Breast epithelium (tissue), 4 donors: Measurements from ENCODE around the gene GRIN2B. TPM values are rescaled to one million over a fixed set of nuclear protein-coding genes. Genes with fewer than 3 reads are reported as not detected.

Experiments used
- DNase-seq, 2 donors: peaks; one replicate each; pipeline ENCODE4 v3.0.0-alpha.2; 2019; ENCODE audit warnings: low spot score in 2 of 2
- H3K27ac ChIP-seq, 2 donors: fragments of 200-600 bp; sonication (generic) in 1 of 2; one replicate each; pipeline ENCODE4 v1.5.1; 2016 to 2019; ENCODE audit warnings: mild to moderate bottlenecking in 1 of 2
- H3K27me3 ChIP-seq, 2 donors: fragments of 200-600 bp; sonication (generic) in 1 of 2; one replicate each; pipeline versions ENCODE4 v1.5.1 to v1.6.0; 2017 to 2019; ENCODE audit warnings: control low read depth in 1 of 2, mild to moderate bottlenecking in 1 of 2
- H3K36me3 ChIP-seq: fragments of 200-600 bp; one replicate; pipeline ENCODE4 v1.5.1; 2019
- H3K4me1 ChIP-seq, 2 donors: fragments of 200-600 bp; sonication (generic); one replicate each; pipeline ENCODE4 v1.5.1; 2016 to 2019; ENCODE audit warnings: control low read depth in 1 of 2
- H3K4me3 ChIP-seq, 3 donors: fragments of 200-600 bp; sonication (generic); 1 replicate in 2 of 3; 2 replicates in 1 of 3; pipeline ENCODE4 v1.5.1; 2016 to 2019; ENCODE audit warnings: mild to moderate bottlenecking in 3 of 3, moderate library complexity in 2 of 3
- H3K9me3 ChIP-seq, 2 donors: fragments of 200-600 bp; sonication (generic) in 1 of 2; one replicate each; pipeline ENCODE4 v1.5.1; 2016 to 2019; ENCODE audit warnings: control low read depth in 1 of 2
- CTCF ChIP-seq, 3 donors: fragments of 450-650 bp; IDR thresholded peaks; one replicate each; pipeline ENCODE4 v1.5.1; 2016 to 2017; ENCODE audit warnings: antibody characterized with exemption in 3 of 3, mild to moderate bottlenecking in 3 of 3, moderate library complexity in 3 of 3
- POLR2A ChIP-seq: fragments of 450-650 bp; IDR thresholded peaks from one replicate; pipeline ENCODE4 v1.6.1; 2016; ENCODE audit warnings: antibody characterized with exemption, mild to moderate bottlenecking, moderate library complexity
- POLR2AphosphoS5 ChIP-seq, 3 donors: sonication (generic); formaldehyde crosslinking; IDR thresholded peaks; one replicate each; pipeline ENCODE4 v1.6.1; 2017; ENCODE audit warnings: antibody characterized with exemption in 3 of 3
- intact Hi-C: fragments of 100-400 bp; cut with DNase I; formaldehyde crosslinking; loops from one replicate; pipeline ENCODE4 v1.15.1; 2023; ENCODE audit warnings: low total_unique reads
- total RNA-seq, 3 donors: library from RNA; depleted of rRNA; stranded (reverse); fragments of >200 nt; gene quantifications; one replicate each; pipeline ENCODE4 v1.1.0, GENCODE V29; 2016

GRIN2B gene
- total RNA-seq, 3 donors from 2014 or later, result 0.16 to 3.3 (median 0.59) TPM

GRCh38 chr12:14007639-14008038 is 26.2 kb upstream of the GRIN2B start:
- peaks cover 0 to 10% of the 10 kb centered on the region in 2 donors for H3K9me3 ChIP-seq
- no peaks in the 10 kb centered on the region for H3K27me3 ChIP-seq
- no peaks in the 10 kb centered on the region for H3K4me1 ChIP-seq
- H3K4me3 ChIP-seq, result no peak overlapping the region
- H3K36me3 ChIP-seq, result no peaks in the 10 kb centered on the region
- no peak for TF ChIP-seq CTCF (IDR thresholded peaks at IDR 0.05)
- no peak for TF ChIP-seq POLR2AphosphoS5 (IDR thresholded peaks at IDR 0.05)
- TF ChIP-seq POLR2A, result no peak
- no peak overlapping the region for H3K27ac ChIP-seq
- DNase-seq, result no peak
- intact Hi-C loops, result no loop called here

- Histone ChIP-seq H3K36me3 (no peaks in the 10 kb centered on the region), H3K27ac (no peak overlapping the region), H3K9me3 (no peaks in the 10 kb centered on the region), H3K4me1 (no peaks in the 10 kb centered on the region), H3K4me3 (no peak overlapping the region), H3K27me3 (no peaks in the 10 kb centered on the region)
- intact Hi-C loops, result no loop called here
- DNase-seq, result no peak
- no peak for TF ChIP-seq CTCF (IDR thresholded peaks at IDR 0.05)
- TF ChIP-seq POLR2AphosphoS5 (IDR thresholded peaks at IDR 0.05), result no peak
- no peak for TF ChIP-seq POLR2A
Measured at GRCh38 chr12:13992585-13992984, 11.2 kb upstream of the GRIN2B start.

GRCh38 chr12:13992106-13992505 is 10.7 kb upstream of the GRIN2B start:
- TF ChIP-seq POLR2AphosphoS5 (IDR thresholded peaks at IDR 0.05), result no peak
- no peak for TF ChIP-seq POLR2A
- no peak for TF ChIP-seq CTCF (IDR thresholded peaks at IDR 0.05)
- no peaks in the 10 kb centered on the region for H3K36me3 ChIP-seq

GRCh38 chr12:13986031-13986430 is 4.6 kb upstream of the GRIN2B start:
- no peaks in the 10 kb centered on the region for H3K9me3 ChIP-seq
- peaks cover 0 to 38% of the 10 kb centered on the region in 2 donors for H3K27me3 ChIP-seq
- TF ChIP-seq POLR2AphosphoS5 (IDR thresholded peaks at IDR 0.05) (no peak), CTCF (IDR thresholded peaks at IDR 0.05) (no peak), POLR2A (no peak)
- no peaks in the 10 kb centered on the region for H3K4me1 ChIP-seq
- intact Hi-C loops, result no loop called here
- no peak for DNase-seq
- no peaks in the 10 kb centered on the region for H3K36me3 ChIP-seq
- no peak overlapping the region for H3K27ac ChIP-seq
- H3K4me3 ChIP-seq, result no peak overlapping the region

More at GRCh38 chr12:13992106-13992505, 10.7 kb upstream of the GRIN2B start:
- H3K4me3 ChIP-seq, result no peak overlapping the region
- no peak overlapping the region for H3K27ac ChIP-seq
- intact Hi-C loops, result no loop called here
- no peaks in the 10 kb centered on the region for H3K9me3 ChIP-seq
- no peaks in the 10 kb centered on the region for H3K4me1 ChIP-seq
- H3K27me3 ChIP-seq, result no peaks in the 10 kb centered on the region
- DNase-seq, result no peak

GRCh38 chr12:13981990-13982389 is 588 bp upstream of the GRIN2B start:
- no peaks in the 10 kb centered on the region for H3K9me3 ChIP-seq
- peaks cover 0 to 7% of the 10 kb centered on the region in 2 donors for H3K4me1 ChIP-seq
- DNase-seq, result no peak
- intact Hi-C loops, result no loop called here
- peak overlapping the region; percentile 17 to 60 (median 38) for H3K4me3 ChIP-seq
- H3K27me3 ChIP-seq, result peaks cover 0 to 61% of the 10 kb centered on the region in 2 donors
- no peaks in the 10 kb centered on the region for H3K36me3 ChIP-seq
- TF ChIP-seq POLR2AphosphoS5 (IDR thresholded peaks at IDR 0.05), result no peak
- no peak for TF ChIP-seq POLR2A
- no peak for TF ChIP-seq CTCF (IDR thresholded peaks at IDR 0.05)
- no peak overlapping the region for H3K27ac ChIP-seq
